IPS-11a (cell line): ENCODE results near the gene SLC18A2.

Experiments used
- H3K4me3 ChIP-seq: one replicate; pipeline ENCODE4 v1.5.1; 2013; ENCODE audit warnings: low read depth, low read length, control low read depth

Gene SLC18A2

DNA sequence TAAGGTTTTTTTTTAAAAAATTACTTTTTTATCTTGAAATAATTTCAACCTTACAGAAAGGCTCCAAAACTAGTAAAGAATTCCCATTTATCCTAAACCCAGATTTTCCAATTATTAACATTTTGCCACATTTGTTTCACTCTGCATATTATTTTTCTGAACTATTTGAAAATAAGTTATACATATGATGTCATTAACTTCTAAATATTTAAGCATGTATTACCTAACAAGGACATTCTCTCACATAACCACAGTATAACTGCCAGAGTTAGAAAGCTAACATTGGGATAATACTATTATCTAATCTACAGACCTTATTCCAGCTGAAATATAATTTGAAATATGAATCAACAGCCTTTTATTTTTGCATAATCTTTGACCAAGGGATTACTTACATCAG, 65.8 kb downstream of the SLC18A2 start:
- no peak overlapping the region for H3K4me3 ChIP-seq

DNA sequence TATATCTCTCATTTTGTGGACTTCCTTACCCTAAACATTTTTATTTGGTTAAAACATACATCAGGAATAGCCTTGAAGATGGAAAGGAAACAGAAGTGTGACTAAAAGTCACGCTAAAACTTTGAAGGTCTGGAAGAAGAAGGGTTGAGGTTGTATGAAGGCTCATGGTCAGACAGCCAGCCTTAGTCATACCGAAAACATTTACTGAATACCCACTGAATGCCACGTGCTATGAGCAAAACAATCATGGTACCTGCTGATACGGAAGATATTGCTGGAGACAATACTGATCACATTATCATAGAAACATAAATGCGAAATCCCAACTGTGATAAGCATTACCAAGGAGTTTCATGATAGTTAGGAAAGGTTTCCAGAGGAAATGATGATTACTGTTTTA, 70.3 kb downstream of the SLC18A2 start:
- H3K4me3 ChIP-seq: no peak overlapping the region

DNA sequence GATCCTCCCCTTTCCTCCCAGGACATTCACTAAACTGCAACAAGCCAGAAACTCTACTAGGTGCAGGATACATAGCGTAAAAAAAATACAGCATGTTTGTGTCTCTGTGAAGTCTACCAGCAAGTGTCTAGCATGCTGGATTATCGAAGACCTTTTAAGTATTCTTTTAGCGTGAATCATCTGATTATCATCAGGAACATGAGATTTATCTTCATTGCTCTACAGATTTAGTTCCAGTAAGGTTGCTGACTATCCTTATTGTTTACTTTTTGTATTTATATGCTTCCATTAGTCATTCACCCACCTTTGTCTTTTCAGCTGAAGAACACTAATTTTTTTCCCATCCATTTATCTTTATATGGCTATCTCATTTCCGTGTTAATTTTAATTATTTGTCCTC, 71.5 kb downstream of the SLC18A2 start:
- no peak overlapping the region for H3K4me3 ChIP-seq

DNA sequence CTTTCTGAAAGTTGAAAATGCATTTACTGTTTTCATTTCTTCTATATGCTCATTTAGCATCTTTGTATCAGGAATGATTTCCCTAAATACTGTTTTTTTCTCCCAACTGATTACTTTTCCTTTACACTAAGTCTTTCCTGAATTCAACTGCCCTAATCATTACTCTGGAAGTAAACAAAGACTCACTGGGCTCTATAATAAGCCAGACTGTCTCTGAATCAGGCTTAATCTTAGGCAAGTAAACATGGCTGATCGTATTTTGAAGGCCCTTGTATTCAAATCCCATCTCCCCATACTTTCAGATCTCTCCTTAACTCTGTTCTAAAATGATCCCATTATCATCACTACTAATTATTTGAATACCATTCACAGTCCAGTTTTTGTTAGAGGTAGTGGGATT, 72.7 kb downstream of the SLC18A2 start:
- H3K4me3 ChIP-seq: no peak overlapping the region

DNA sequence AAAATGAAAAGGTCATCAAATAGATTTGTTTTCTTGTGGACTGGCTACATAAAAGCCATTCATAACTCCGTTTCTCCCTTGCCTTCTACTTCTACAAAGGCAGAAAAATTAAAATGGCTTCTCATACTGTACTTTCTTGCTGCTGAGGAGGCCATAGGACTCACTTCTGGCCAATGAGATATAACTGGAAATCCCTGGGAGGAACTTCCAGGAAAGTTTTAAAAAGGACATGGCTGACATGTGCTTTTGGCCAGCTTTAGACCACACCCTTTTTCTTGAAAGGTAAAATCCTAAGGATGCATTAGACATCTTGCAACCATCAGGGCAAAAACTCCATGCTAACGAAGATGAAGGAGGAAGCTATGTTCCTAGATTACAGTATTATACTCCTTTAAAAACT, 75.8 kb downstream of the SLC18A2 start:
- H3K4me3 ChIP-seq: no peak overlapping the region

DNA sequence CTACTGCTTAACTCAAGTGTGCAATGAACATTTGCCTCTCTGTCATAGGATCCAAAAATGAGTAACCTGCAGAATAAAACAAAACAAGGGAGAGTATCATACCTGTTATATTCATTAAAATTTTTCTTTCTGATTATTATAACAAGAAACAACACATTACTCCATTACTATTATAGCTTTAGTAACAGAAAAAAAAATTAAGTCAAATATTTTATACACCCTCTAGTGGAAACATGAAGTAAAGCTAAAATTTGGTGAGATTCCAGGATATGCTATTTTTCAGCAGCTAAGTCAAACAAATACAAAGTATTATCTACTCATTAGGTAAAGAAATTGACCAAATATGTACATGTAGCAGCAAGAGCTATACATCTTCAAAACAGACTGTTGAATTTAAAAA, 78.0 kb downstream of the SLC18A2 start:
- H3K4me3 ChIP-seq: no peak overlapping the region

DNA sequence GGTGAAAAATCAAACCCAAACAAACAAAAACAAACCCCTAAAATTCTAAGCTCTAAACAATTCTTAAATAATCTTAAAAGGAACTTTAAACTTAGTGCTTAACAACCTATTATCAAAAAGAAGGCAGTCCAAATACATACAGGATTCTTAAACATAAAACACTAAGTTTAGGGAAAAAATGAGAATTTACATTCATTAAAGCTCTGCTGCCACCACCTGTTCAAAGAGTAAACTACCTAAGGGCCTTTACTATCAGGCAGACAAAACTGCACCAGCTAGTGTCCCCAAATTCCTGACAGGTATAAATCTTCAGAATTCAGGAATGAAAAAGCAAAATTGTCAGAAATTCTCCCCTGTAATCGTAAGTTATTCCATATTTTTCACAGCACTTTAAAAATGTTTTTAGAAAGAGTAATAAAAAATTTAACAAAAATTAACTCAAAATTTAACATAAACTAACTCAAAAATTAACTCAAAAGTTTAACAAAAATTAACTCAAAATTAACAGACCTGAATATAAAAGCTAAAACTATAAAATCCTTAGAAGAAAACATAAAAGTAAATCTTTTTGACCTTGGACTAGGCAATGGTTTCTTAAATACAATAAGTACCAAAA, 79.2 kb downstream of the SLC18A2 start:
- H3K4me3 ChIP-seq: no peak overlapping the region

DNA sequence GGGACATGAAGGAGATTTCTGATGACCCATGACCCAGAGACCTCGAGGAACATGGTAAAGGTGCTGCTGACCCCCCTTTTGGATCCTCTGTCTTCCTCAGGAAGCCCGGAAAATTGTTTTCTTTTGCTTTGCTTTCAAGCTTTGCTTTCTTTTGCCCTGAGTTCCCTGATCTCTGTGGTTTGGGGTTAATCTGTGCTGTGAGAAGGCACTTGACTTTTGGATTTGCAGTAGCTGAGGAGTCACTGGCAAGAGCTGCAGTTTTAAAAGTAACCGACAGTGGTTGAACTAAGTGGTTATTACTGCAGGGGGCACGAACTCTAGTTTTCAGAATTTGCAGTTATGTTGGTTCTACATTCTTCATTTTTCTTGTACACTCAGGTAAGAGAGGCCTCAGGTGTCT, 81.3 kb downstream of the SLC18A2 start:
- H3K4me3 ChIP-seq: no peak overlapping the region

DNA sequence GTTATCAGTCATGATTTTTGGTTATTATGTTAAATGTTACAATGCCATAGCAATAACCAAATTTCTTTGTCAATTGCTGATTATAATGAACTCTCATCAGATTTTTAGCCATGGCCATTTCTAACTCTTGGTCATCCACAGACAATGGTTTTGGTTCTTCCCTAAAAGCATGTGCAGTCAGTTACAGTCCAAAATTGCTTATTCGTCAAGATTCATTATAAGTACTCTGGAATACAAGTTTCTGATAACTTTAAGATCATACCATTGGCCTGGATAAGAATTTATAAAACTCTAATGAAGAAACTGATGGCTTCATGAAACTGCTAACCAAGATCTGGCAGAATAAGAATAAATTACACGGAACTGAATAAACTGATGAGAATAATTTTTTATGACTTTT, 83.5 kb downstream of the SLC18A2 start:
- H3K4me3 ChIP-seq: no peak overlapping the region

DNA sequence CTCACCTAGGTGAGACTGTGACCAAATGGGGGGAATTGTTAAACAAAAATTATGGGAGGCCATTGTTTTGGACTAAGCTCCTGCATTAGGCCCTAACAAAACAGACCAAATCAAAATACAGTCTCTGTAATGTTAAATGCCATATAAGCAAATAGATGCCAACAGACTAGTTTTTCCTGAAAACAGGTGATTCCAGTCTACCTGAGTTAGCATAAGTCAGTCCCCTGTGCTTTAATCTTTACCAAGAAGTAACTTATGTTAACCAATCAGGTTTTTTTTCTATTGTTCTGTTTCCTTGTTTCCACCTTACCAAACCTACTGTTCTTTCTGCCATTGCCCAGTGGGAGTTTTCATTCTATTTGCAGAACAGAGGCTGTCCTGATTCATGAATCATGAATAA, 86.3 kb downstream of the SLC18A2 start:
- H3K4me3 ChIP-seq: no peak overlapping the region
